IPS-20b (cell line): Measurements from ENCODE around the gene GRAP2.
"Not testable (repeated sequence)": the region's sequence is repeated elsewhere in the genome, so short reads cannot be mapped to it uniquely, and the experiment has no call there.

ENCODE experiments used
- H3K27ac ChIP-seq: one replicate; pipeline ENCODE4 v1.5.1; 2013; ENCODE audit warnings: low read length
- H3K27me3 ChIP-seq: 2 replicates; pipeline ENCODE4 v1.6.1; 2013; ENCODE audit warnings: mild to moderate bottlenecking, low read length, inconsistent platforms; ENCODE audit not compliant: insufficient read depth
- H3K36me3 ChIP-seq: 2 replicates; pipeline ENCODE4 v1.6.1; 2013; ENCODE audit warnings: low read depth, mild to moderate bottlenecking, inconsistent platforms, low read length, moderate library complexity; ENCODE audit not compliant: insufficient read depth
- H3K4me1 ChIP-seq: 2 replicates; pipeline ENCODE4 v1.6.1; 2013; ENCODE audit warnings: mild to moderate bottlenecking, control low read depth, inconsistent platforms, low read length, moderate library complexity; ENCODE audit not compliant: insufficient read depth
- H3K4me3 ChIP-seq: 2 replicates; pipeline ENCODE4 v1.5.1; 2013; ENCODE audit warnings: mild to moderate bottlenecking, low read length, inconsistent platforms
- H3K9ac ChIP-seq: 2 replicates; pipeline ENCODE4 v1.6.1; 2013; ENCODE audit warnings: low read depth, mild to moderate bottlenecking, inconsistent platforms, low read length, moderate library complexity
- H3K9me3 ChIP-seq: 2 replicates; pipeline ENCODE4 v1.6.1; 2013; ENCODE audit warnings: mild to moderate bottlenecking, low read depth, low read length, inconsistent platforms; ENCODE audit not compliant: insufficient read depth

GRAP2 gene

GRCh38 chr22:39900306-39901227 is at the start of gene GRAP2:
GRAP2 (plus strand) TSS chr22:39901084; CDS start chr22:39947107, 46,023 bp downstream.
- 0 out of 2 replicates have a peak, but pooled peaks cover 3% of the 10 kb centered on the region for H3K27me3 ChIP-seq
- no peaks in the 10 kb centered on the region for H3K4me1 ChIP-seq
- H3K9ac ChIP-seq, result no peak within 1 kb of the TSS
- H3K36me3 ChIP-seq, result no peaks in the 10 kb centered on the region
- H3K9me3 ChIP-seq, result no peaks in the 10 kb centered on the region
- no peak within 1 kb of the TSS for H3K4me3 ChIP-seq
- H3K27ac ChIP-seq, result no peak within 1 kb of the TSS

- Histone ChIP-seq H3K4me1 (no peaks in the 10 kb centered on the region), H3K27me3 (no peaks in the 10 kb centered on the region), H3K9ac (no peak overlapping the region), H3K9me3 (no peaks in the 10 kb centered on the region), H3K27ac (no peak overlapping the region), H3K36me3 (no peaks in the 10 kb centered on the region), H3K4me3 (no peak overlapping the region)
Observed at GRCh38 chr22:39851606-39852315, 49.1 kb upstream of the GRAP2 start.

GRCh38 chr22:39852799-39853198 is 48.1 kb upstream of the GRAP2 start:
- Histone ChIP-seq H3K27ac (no peak overlapping the region), H3K4me1 (no peaks in the 10 kb centered on the region), H3K36me3 (no peaks in the 10 kb centered on the region), H3K4me3 (no peak overlapping the region), H3K27me3 (no peaks in the 10 kb centered on the region), H3K9ac (no peak overlapping the region), H3K9me3 (no peaks in the 10 kb centered on the region)

- H3K36me3 ChIP-seq, result no peaks in the 10 kb centered on the region
- H3K4me3 ChIP-seq, result no peak overlapping the region
- no peaks in the 10 kb centered on the region for H3K9me3 ChIP-seq
- H3K27ac ChIP-seq, result no peak overlapping the region
- H3K27me3 ChIP-seq, result no peaks in the 10 kb centered on the region; the same call in 1 of the 2 replicates
- H3K9ac ChIP-seq, result no peak overlapping the region
- H3K4me1 ChIP-seq, result no peaks in the 10 kb centered on the region
Observed at GRCh38 chr22:39856588-39856987, 44.3 kb upstream of the GRAP2 start.

GRCh38 chr22:39859903-39860588 is 40.8 kb upstream of the GRAP2 start:
- Histone ChIP-seq H3K36me3 (no peaks in the 10 kb centered on the region), H3K9ac (no peak overlapping the region), H3K4me1 (no peaks in the 10 kb centered on the region), H3K4me3 (no peak overlapping the region), H3K27me3 (peaks cover 2% of the 10 kb centered on the region; the same call in 1 of the 2 replicates), H3K27ac (no peak overlapping the region), H3K9me3 (no peaks in the 10 kb centered on the region)

GRCh38 chr22:39868741-39869140 is 32.1 kb upstream of the GRAP2 start:
- Histone ChIP-seq H3K27ac (no peak overlapping the region), H3K9me3 (no peaks in the 10 kb centered on the region), H3K4me1 (no peaks in the 10 kb centered on the region), H3K4me3 (no peak overlapping the region), H3K27me3 (peaks cover 4% of the 10 kb centered on the region; the same call in 1 of the 2 replicates), H3K36me3 (no peaks in the 10 kb centered on the region), H3K9ac (no peak overlapping the region)

GRCh38 chr22:39869797-39870196 is 31.1 kb upstream of the GRAP2 start:
- H3K4me3 ChIP-seq, H3K36me3 ChIP-seq, H3K27me3 ChIP-seq, H3K27ac ChIP-seq, H3K9ac ChIP-seq, H3K9me3 ChIP-seq, H3K4me1 ChIP-seq: not testable (repeated sequence)

- Histone ChIP-seq H3K4me1 (no peaks in the 10 kb centered on the region), H3K9ac (no peak overlapping the region), H3K27ac (no peak overlapping the region), H3K9me3 (no peaks in the 10 kb centered on the region), H3K27me3 (no peaks in the 10 kb centered on the region), H3K4me3 (no peak overlapping the region), H3K36me3 (no peaks in the 10 kb centered on the region)
Observed at GRCh38 chr22:39871008-39871798, 29.7 kb upstream of the GRAP2 start.

- no peak overlapping the region for H3K9ac ChIP-seq
- no peaks in the 10 kb centered on the region for H3K9me3 ChIP-seq
- H3K36me3 ChIP-seq, result no peaks in the 10 kb centered on the region
- no peak overlapping the region for H3K27ac ChIP-seq
- no peaks in the 10 kb centered on the region for H3K4me1 ChIP-seq
- H3K27me3 ChIP-seq, result no peaks in the 10 kb centered on the region
- H3K4me3 ChIP-seq, result no peak overlapping the region
Observed at GRCh38 chr22:39872548-39872947, 28.3 kb upstream of the GRAP2 start.

- Histone ChIP-seq H3K36me3 (no peaks in the 10 kb centered on the region), H3K4me3 (no peak overlapping the region), H3K9me3 (no peaks in the 10 kb centered on the region), H3K27ac (no peak overlapping the region), H3K27me3 (no peaks in the 10 kb centered on the region), H3K9ac (no peak overlapping the region), H3K4me1 (no peaks in the 10 kb centered on the region)
Observed at GRCh38 chr22:39873965-39874364, 26.9 kb upstream of the GRAP2 start.
